NB4 (cell line): ENCODE data around the gene PLEK2.
A peak's percentile ranks its signal among the peaks of the same experiment; 100 is the strongest.
"Not testable (repeated sequence)": the region's sequence is repeated elsewhere in the genome, so short reads cannot be mapped to it uniquely, and the experiment has no call there.

Experiments
- DNase-seq: peaks from one replicate; pipeline ENCODE4 v3.0.0; 2010; ENCODE audit warnings: low read depth
- H3K4me3 ChIP-seq: one replicate; pipeline ENCODE4 v1.5.1; 2011; ENCODE audit warnings: mild to moderate bottlenecking, low read depth, low read length, moderate library complexity
- CTCF ChIP-seq: IDR thresholded peaks from one replicate; pipeline ENCODE4 v1.5.1; 2012; ENCODE audit warnings: low read depth, low read length
- MAX ChIP-seq: IDR thresholded peaks from 2 replicates; pipeline ENCODE4 v1.6.1; 2011; ENCODE audit warnings: low read depth, low read length
- MYC ChIP-seq: IDR thresholded peaks from 2 replicates; pipeline ENCODE4 v1.6.1; 2011; ENCODE audit warnings: low read depth, low read length
- POLR2A ChIP-seq: IDR thresholded peaks from 2 replicates; pipeline ENCODE4 v1.6.1; 2011; ENCODE audit warnings: mild to moderate bottlenecking; ENCODE audit not compliant: insufficient read length; ENCODE audit errors: extremely low read depth

Gene PLEK2

GRCh38 chr14:67413806-67414769 lies 2.1 kb upstream of the PLEK2 start:
- TF ChIP-seq CTCF = no peak
- TF ChIP-seq MYC = no peak
- TF ChIP-seq POLR2A = no peak
- no peak for TF ChIP-seq MAX
- DNase-seq = peak; percentile 87
- H3K4me3 ChIP-seq = no peak overlapping the region

GRCh38 chr14:67411370-67411769 lies 595 bp downstream of the PLEK2 start:
- TF ChIP-seq CTCF (no peak), MYC (no peak), POLR2A (no peak), MAX (no peak)

GRCh38 chr14:67410313-67410712 lies 1.7 kb downstream of the PLEK2 start:
- no peak for DNase-seq
- TF ChIP-seq MAX = no peak
- TF ChIP-seq POLR2A = no peak
- TF ChIP-seq CTCF = no peak
- TF ChIP-seq MYC = no peak

More at GRCh38 chr14:67411370-67411769, 595 bp downstream of the PLEK2 start:
- no peak overlapping the region for H3K4me3 ChIP-seq
- DNase-seq = no peak

GRCh38 chr14:67409461-67409860 lies 2.5 kb downstream of the PLEK2 start:
- TF ChIP-seq CTCF (no peak), MYC (no peak), POLR2A (no peak), MAX (no peak)
- H3K4me3 ChIP-seq = no peak overlapping the region
- DNase-seq = no peak

More at GRCh38 chr14:67410313-67410712, 1.7 kb downstream of the PLEK2 start:
- no peak overlapping the region for H3K4me3 ChIP-seq

- H3K4me3 ChIP-seq, DNase-seq: not testable (repeated sequence)
Measured at GRCh38 chr14:67408122-67408801, 3.7 kb downstream of the PLEK2 start.

GRCh38 chr14:67405771-67406170 lies 6.2 kb downstream of the PLEK2 start:
- TF ChIP-seq MYC (no peak), MAX (no peak), POLR2A (no peak), CTCF (no peak)
- no peak for DNase-seq
- no peak overlapping the region for H3K4me3 ChIP-seq
